ENCODE results near the gene STAT2.
"Not testable (repeated sequence)": the region's sequence is repeated elsewhere in the genome, so short reads cannot be mapped to it uniquely, and the experiment has no call there.

The STAT2 gene

DNA sequence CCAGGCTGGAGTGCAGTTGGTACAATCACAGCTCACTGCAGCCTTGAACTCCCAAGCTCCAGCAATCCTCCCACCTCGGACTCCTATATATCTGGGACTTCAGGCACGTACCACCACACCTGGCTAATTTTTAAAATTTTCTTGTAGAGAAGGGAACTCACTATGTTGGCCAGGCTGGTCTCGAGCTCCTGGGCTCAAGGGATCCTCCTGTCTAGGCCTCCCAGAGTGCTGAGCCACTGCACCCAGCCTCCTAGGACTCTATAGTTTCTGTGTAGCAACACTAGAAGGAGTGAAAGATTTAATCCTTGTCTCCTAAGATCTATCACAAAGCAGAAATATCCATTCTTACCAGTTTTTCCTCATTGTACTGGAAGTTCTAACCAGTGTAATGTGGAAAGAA, 7.0 kb upstream of the STAT2 start:
- H3K4me3 ChIP-seq (ENCODE audit: low read length) = no peak overlapping the region
- no peak for DNase-seq (ENCODE audit: low read depth, low spot score)

- no peak for DNase-seq (ENCODE audit: low read depth, low spot score)
- no peak within 1 kb of the TSS for H3K4me3 ChIP-seq (ENCODE audit: low read length)
Measured at GRCh38 chr12:56362130-56363059, 2.5 kb upstream of the STAT2 start, which contains the start of gene APOF. Gene APOF (minus strand): TSS chr12:56362857. CDS start chr12:56362745, 112 bp downstream.

DNA sequence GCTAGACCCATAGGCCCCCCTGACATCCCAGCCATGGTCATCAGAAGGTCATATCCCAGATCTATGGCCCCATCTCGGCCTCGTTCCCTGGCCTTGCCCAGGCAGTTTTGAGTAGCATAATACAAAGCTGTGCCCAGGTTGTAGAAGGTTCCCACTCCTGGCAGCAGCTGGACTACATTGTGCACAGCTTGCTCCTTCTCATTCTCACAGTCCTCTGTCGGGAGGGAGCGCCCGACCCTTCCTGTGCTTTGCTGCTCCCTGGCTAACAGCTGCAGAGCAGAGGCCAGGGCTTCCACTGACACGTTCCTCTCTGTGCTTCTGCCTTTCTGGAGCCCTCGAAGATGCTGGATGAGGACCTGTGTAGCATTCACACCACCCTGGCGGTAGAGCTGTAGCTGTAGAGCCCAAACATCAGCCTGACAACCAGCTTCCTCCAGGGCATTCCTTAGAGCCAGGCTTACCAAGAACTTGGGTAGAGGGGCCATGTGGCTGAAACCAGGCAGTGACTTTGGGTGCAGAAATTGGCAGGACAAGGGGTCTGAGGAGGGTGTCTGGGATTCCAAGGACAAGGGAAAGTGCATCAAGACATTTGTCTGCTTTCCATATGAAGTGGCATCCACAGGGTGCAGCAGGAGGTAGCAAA, 1.7 kb upstream of the STAT2 start:
- H3K4me3 ChIP-seq (ENCODE audit: low read length) = no peak overlapping the region

DNA sequence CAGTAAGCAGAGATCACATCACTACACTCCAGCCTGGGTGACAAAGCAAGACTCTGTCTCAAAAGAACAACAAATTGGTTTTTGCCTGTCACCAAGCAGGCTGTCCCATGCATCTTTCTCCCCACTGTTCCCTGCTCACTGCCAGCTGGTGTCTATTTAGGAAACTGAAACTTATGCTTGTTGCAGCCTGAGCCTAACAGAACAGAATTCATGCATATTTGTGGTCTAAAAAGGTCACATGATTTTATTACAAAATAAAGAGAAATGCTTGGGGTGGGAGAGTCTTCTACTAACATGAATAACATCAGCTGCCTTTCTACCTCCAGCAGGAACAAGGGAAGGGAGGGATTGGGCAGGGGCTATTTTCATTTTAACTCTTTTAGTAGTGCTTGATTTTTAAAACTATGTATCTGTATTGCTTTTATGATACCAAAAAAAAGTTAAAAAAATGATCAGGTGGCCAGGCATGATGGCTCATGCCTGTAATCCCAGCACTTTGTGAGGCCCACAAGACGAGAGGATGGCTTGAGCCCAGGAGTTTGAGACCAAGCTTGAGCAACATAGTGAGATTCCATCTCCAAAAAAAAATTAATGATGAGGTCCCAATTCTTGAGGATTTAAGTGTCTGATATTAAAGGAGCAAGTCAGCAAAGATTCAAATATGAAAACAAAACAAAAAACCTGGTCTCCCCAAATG, 923 bp downstream of the STAT2 start:
- DNase-seq (ENCODE audit: low read depth, low spot score) = no peak
- H3K4me3 ChIP-seq (ENCODE audit: low read length) = peak overlapping the region; percentile 85

More for the DNA sequence above, 1.7 kb upstream of the STAT2 start:
- DNase-seq (ENCODE audit: low read depth, low spot score) = no peak

DNA sequence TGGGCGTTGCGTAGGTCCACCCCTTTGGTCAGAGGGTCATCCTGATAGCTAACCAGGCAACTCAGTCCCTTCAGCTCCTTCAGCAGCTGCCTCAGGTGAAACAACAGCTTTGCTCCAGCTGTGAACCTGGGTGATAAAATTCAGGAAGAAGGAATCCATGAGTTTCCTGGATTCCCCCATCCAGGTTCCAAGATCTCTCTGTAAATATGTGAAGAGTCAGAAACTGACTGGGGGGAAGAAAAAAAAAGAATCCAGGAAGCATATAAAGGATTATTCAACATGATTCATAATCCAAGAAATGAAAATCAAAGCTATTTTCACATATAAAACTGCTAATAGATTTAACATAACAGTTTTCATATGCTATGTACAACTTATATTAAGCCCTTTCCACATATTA, 8.6 kb downstream of the STAT2 start:
- no peak for DNase-seq (ENCODE audit: low read depth, low spot score)

GRCh38 chr12:56350662-56351061, 9.2 kb downstream of the STAT2 start:
- no peak for DNase-seq (ENCODE audit: low read depth, low spot score)
- H3K4me3 ChIP-seq (ENCODE audit: low read length) = no peak overlapping the region

More for the DNA sequence above, 8.6 kb downstream of the STAT2 start:
- H3K4me3 ChIP-seq (ENCODE audit: low read length) = no peak overlapping the region

DNA sequence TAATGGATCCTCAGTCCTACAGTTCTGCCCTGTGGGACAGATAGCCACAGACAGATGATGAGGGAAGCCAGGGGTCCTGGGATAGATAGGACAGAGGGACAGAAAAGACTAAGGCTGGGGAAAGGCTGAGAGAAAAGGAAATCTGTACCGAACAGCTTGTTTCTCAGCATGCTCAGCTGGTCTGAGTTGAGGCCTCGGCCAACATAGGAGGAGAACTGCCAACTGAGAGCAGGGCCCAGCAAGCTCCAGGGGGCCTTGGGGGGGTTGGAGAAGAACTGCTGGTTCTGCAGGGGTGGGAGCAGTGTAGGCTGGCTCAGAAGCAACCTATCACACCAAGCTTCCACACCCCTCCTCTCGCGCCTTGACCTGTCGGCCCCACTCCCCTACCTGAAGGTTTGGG, 11.1 kb downstream of the STAT2 start:
- H3K4me3 ChIP-seq (ENCODE audit: low read length) = no peak overlapping the region
- no peak for DNase-seq (ENCODE audit: low read depth, low spot score)

DNA sequence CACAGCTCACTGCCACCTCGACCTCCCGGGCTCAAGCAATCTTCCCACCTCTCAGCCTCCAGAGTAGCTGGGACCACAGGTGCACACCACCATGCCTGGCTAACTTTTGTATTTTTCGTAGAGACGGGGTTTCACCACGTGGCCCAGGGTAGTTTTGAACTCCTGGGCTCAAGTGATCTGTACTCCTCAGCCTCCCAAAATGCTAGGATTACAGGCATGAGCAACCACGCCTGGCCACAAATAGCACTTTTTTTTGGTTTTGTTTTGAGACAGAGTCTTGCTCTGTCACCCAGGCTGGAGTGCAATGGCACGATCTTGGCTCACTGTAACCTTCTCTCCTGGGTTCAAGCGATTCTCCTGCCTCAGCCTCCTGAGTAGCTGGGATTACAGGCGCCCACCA, 12.7 kb downstream of the STAT2 start:
- not testable (repeated sequence) for DNase-seq (ENCODE audit: low read depth, low spot score)

DNA sequence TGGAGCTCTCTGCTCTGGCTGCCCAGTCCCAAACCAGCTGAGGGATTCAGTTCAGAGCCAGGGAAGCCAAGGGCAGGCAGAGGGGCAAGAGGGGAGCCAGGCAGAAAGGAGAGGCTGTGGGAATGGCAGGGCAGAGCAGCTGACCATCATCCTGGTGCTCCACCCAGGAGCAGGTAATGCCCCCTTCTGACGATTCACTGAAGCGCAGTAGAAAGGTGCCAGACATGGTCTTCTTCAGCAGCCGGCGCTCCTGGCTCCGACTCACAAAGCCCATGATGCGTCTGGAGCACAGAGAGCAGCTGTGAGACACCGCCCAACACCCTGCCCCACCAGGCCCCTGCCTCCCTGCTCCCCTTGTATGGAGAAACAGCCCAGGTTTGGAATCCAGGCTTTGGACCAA, 13.2 kb downstream of the STAT2 start:
- H3K4me3 ChIP-seq (ENCODE audit: low read length) = no peak overlapping the region
- no peak for DNase-seq (ENCODE audit: low read depth, low spot score)

More for the DNA sequence above, 12.7 kb downstream of the STAT2 start:
- H3K4me3 ChIP-seq (ENCODE audit: low read length) = not testable (repeated sequence)

- DNase-seq (ENCODE audit: low read depth, low spot score); H3K4me3 ChIP-seq (ENCODE audit: low read length): not testable (repeated sequence)
Measured at GRCh38 chr12:56342290-56342689, 17.6 kb downstream of the STAT2 start.

DNA sequence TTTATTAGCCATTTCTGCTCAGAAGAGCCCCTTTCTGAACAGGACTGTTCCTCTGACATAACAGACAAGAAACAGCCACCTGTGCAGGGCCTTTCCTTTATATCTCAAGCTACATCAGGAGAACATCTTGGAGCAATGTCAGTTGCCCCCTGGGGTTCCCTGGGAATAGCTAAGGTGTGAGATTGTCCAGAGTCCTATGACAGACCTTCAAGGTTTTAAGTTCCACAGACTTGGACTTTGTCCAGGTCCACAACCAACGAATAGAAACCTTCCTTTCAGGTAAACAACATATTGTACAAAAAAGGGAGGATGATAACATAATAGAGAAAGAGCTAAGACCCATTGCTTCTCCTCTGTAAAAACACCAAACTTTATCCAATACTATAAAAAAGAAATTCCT, 18.3 kb downstream of the STAT2 start:
- no peak overlapping the region for H3K4me3 ChIP-seq (ENCODE audit: low read length)
- DNase-seq (ENCODE audit: low read depth, low spot score) = no peak

DNA sequence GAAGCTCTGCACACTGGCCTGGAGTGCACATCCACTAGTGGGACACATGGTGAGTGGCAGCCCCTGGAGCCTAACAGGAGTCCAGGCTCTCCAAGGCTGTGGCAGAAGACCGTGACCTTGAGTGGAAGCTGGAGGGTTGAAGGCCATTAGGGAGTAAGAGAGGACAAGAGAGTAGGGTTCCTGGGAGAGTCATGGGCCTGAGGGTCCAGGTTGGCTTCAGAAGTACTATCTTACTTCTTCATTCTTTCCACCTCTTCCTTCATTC, 20.8 kb downstream of the STAT2 start:
- H3K4me3 ChIP-seq (ENCODE audit: low read length) = peak overlapping the region; percentile 1; the same call in 1 of the 2 replicates
- DNase-seq (ENCODE audit: low read depth, low spot score) = no peak

DNA sequence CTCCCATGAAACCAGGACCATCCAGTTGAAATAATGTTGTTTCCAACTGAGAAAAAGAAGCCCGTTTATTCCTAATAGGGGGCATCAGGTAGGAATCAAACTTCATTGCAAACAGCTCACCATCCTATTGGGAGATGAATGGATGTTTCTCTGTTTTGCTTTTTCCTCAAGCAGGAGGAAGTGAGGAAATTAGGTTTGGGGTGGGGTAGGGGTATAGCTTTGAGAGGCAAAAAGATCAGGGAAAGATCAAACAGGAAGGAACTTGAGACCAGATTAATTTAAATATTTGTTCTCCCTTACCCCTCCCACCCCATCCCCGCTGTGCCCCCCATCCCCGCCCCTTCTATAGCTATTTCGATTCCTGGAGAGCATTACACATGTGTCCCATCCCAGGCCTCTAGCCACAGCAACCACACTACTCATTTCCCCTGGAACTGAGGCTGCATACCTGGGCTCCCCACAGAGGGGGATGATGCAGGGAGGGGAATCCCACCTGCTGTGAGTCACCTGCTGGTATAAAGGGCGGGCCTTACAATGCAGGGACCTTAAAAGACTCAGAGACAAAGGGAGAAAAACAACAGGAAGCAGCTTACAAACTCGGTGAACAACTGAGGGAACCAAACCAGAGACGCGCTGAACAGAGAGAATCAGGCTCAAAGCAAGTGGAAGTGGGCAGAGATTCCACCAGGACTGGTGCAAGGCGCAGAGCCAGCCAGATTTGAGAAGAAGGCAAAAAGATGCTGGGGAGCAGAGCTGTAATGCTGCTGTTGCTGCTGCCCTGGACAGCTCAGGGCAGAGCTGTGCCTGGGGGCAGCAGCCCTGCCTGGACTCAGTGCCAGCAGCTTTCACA, 21.4 kb downstream of the STAT2 start, which contains the start of gene IL23A:
IL23A (plus strand) TSS at position 577 of the 850 bp plus-strand sequence; CDS start at position 738, 161 bp downstream.
- DNase-seq (ENCODE audit: low read depth, low spot score) = peak; percentile 76
- H3K4me3 ChIP-seq (ENCODE audit: low read length) = peak within 1 kb of the TSS; percentile 1; the same call in 1 of the 2 replicates

- no peak overlapping the region for H3K4me3 ChIP-seq (ENCODE audit: low read length)
Measured at GRCh38 chr12:56337753-56338251, 22.1 kb downstream of the STAT2 start.

DNA sequence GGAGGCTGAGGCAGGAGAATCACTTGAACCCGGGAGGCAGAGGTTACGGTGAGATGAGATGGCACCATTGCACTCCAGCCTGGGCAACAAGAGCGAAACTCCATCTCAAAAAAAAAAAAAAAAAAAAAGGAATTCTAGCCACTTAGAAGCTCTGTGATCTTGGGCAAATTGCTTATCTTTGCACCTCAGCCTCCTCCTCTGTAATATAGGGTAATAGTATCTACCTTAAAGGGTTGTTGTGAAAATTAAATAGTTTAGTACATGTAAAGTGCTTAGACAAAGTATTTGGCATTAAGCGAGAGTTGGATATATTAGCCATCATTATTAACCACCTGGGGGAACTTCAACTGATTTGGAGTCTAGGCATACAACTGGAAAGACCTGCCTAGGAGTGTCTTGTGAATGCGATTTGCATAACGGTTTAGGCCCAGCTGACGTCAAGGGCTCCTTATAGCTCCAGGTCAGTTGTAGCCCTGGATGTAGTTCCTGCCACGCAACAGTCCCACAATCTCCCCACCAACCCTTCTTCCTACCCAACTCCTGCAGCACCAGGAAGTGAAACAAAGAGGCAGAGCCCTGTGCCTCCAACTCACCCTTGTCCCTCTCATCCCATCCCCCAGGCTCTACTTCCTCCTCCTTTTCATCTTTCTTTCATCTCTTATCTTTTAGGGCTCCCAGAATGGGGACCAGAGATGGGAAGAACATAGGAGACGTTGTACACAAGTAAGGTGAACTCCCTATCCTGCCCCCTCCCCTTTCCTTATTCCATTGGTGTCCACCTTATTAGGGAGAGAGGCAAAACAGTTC, 23.3 kb downstream of the STAT2 start:
- H3K4me3 ChIP-seq (ENCODE audit: low read length) = no peak overlapping the region
- DNase-seq (ENCODE audit: low read depth, low spot score) = no peak

More at GRCh38 chr12:56337753-56338251, 22.1 kb downstream of the STAT2 start:
- no peak for DNase-seq (ENCODE audit: low read depth, low spot score)

DNA sequence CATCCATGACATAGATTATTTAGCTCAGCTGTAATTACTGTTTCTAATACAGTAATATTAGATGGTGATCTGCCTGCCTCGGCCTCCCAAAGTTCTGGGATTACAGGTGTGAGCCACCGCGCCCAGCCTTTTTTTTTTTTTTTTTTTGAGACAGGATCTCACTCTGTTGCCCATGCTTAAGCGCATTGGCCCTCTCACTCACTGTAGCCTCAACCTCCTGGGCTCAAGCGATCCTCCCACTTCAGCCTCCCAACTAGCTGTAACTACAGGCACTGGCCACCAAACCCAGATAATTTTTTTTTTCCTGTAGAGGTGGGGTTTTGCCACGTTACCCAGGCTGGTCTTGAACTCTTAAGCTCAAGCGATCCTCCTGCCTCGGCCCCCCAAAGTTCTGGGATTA, 24.4 kb downstream of the STAT2 start:
- H3K4me3 ChIP-seq (ENCODE audit: low read length); DNase-seq (ENCODE audit: low read depth, low spot score): not testable (repeated sequence)

GRCh38 chr12:56334490-56334793, 25.5 kb downstream of the STAT2 start:
- DNase-seq (ENCODE audit: low read depth, low spot score) = no peak
- H3K4me3 ChIP-seq (ENCODE audit: low read length) = peak overlapping the region; percentile 99

All from Jurkat, Clone E6-1 (cell line).